Hematopoietic multipotent progenitor cell treated with erythropoietin and hydrocortisone succinate and interleukin-3 and kit ligand, for 17 days (in vitro differentiated cells): ENCODE data around the gene FAM90A26.
"Not testable (repeated sequence)": the region's sequence is repeated elsewhere in the genome, so short reads cannot be mapped to it uniquely, and the experiment has no call there.

Source experiments
- DNase-seq: peaks from one replicate; pipeline ENCODE4 v3.0.0-alpha.2; 2015; ENCODE audit warnings: low spot score

Gene FAM90A26

DNA sequence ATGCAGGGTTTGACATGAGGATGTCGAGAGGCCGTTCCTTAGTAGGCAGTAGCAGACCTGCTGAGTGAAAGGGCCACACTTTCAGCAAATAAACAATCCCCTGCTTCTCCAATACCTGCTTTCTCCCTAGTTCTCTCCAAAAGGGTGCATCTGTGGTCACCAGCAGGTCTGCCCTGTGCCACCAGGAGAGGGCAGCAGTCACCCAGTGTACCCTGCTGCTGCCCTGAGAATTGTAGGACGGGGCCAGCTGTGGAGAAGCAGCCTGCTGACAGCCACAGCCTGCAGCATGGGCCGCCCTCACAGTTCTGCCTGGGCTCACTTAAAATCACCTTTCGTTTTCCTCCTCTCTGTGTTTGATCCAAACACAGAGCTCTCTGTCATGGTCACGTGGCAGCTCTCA is 11.8 kb upstream of the FAM90A26 start:
- not testable (repeated sequence) for DNase-seq

DNA sequence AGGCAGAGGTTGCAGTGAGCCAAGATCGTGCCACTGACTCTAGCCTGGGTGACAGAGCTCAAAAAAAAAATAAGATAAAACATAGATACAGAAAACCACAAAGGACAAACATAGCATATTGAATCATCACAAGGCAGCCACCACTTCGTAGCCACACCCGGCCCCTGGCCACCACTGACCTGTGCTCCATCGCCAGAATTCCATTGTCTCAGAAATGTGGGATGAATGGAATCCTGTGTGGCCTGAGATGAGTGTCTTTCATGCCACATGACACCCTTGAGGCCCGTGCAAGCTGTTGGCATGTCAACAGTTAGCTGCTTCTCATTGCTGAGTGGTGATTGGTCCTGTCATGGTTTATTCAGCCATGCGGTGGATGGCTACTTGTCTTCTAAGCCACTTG is 10.2 kb upstream of the FAM90A26 start:
- not testable (repeated sequence) for DNase-seq

DNA sequence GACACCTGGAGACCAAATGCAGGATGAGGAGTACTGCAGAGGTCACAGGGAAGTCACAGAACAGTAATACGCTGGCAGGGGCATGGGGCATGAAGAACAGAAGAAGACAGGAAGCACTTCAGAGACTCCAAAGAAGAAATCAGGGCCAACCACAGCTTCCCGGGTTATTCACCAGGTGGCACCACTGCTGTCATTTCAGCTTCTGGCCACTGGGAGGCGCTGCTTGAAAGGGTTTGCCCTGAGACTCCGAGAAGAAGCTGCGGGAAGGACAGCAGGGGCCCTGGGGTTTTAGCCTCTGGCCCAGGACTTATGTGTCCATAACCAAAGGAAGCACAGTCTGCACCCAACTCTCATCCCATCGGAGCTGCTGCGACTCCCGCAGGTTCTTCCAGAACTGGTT is 4.2 kb upstream of the FAM90A26 start:
- DNase-seq = not testable (repeated sequence)

DNA sequence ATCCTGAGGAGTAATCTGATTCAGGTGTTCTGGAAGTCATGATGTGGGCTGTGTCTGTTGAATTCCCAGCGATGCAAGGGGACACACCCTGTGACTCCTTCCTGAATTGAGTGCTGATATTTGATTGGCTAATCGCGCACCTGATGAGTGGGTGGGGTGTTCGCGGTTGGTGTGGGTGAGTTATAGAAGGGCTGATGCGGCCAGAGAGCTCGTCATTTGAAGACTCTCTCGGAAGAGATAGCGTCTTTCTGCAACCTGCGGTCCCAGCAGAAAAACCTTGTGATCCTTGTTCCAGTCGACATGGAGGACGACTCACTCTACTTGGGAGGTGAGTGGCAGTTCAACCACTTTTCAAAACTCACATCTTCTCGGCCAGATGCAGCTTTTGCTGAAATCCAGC is 40.1 kb downstream of the FAM90A26 start, which contains the start of gene USP17L10:
TSS of gene USP17L10 (plus strand) at position 301 of the 400 bp plus-strand sequence. CDS start at position 301, 0 bp downstream.
- DNase-seq = not testable (repeated sequence)

DNA sequence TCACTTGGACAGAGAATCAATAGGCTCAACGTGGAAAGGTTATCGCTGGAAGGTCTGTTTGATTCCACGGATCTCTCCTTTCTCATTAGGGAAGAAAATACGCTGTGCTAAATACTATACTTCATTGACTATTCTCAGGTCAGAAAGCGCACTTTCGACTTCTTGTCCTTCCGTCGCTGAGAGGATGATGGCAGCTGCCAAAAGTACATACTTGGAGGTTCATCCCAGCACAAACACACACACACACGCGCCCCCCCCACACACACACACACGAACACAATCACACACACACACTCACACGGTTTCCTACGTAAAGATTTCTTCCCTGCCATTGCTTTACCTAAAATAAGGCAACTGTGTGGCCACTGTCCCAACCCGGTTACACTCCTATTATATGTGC is 44.5 kb downstream of the FAM90A26 start:
- DNase-seq = not testable (repeated sequence)

DNA sequence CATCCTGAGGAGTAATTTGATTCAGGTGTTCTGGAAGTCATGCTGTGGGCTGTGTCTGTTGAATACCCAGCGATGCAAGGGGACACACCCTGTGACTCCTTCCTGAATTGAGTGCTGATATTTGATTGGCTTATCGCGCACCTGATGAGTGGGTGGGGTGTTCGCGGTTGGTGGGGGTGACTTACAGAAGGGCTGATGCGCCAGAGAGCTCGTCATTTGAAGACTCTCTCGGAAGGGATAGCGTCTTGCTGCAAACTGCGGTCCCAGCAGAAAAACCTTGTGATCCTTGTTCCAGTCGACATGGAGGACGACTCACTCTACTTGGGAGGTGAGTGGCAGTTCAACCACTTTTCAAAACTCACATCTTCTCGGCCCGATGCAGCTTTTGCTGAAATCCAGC is 44.9 kb downstream of the FAM90A26 start, which contains the start of gene USP17L11:
TSS of gene USP17L11 (plus strand) at position 301 of the 400 bp plus-strand sequence. CDS start at position 301, 0 bp downstream.
- not testable (repeated sequence) for DNase-seq

DNA sequence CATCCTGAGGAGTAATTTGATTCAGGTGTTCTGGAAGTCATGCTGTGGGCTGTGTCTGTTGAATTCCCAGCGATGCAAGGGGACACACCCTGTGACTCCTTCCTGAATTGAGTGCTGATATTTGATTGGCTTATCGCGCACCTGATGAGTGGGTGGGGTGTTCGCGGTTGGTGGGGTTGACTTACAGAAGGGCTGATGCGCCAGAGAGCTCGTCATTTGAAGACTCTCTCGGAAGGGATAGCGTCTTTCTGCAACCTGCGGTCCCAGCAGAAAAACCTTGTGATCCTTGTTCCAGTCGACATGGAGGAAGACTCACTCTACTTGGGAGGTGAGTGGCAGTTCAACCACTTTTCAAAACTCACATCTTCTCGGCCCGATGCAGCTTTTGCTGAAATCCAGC is 49.6 kb downstream of the FAM90A26 start, which contains the start of gene USP17L12:
TSS of gene USP17L12 (plus strand) at position 301 of the 400 bp plus-strand sequence. CDS start at position 301, 0 bp downstream.
- not testable (repeated sequence) for DNase-seq

DNA sequence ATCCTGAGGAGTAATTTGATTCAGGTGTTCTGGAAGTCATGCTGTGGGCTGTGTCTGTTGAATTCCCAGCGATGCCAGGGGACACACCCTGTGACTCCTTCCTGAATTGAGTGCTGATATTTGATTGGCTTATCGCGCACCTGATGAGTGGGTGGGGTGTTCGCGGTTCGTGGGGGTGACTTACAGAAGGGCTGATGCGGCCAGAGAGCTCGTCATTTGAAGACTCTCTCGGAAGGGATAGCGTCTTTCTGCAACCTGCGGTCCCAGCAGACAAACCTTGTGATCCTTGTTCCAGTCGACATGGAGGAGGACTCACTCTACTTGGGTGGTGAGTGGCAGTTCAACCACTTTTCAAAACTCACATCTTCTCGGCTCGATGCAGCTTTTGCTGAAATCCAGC is 54.4 kb downstream of the FAM90A26 start, which contains the start of gene USP17L13:
TSS of gene USP17L13 (plus strand) at position 301 of the 400 bp plus-strand sequence. CDS start at position 301, 0 bp downstream.
- not testable (repeated sequence) for DNase-seq
